ENCODE results near the gene ELAVL1.

GRCh38 chr19:7916955-7917266, 88.5 kb downstream of the ELAVL1 start:
- TF ChIP-seq POLR2A (IDR thresholded peaks at IDR 0.05; ENCODE audit: low read depth, low read length): no peak
- no peak for TF ChIP-seq POLR2AphosphoS5 (IDR thresholded peaks at IDR 0.05; ENCODE audit: low read depth, low read length)
- TF ChIP-seq SPI1 (IDR thresholded peaks at IDR 0.05; ENCODE audit: low read depth, low read length): no peak
- no peak for TF ChIP-seq TAF1 (IDR thresholded peaks at IDR 0.05; ENCODE audit: low read depth, low read length)

Data from GM12891 (cell line).